Mucosa of descending colon (tissue), 3 donors: ENCODE data around the gene NACC2. TPM values are rescaled to one million over a fixed set of nuclear protein-coding genes. Genes with fewer than 3 reads are reported as not detected.

Source experiments
- ATAC-seq: fragments of 200-7000 bp; cut with Tn5 transposase; one replicate; pipeline ENCODE4 v1.9.1; 2020; ENCODE audit warnings: mild to moderate bottlenecking, moderate library complexity
- DNase-seq, 3 donors: peaks; one replicate each; pipeline ENCODE4 v3.0.0-alpha.2; 2020
- H3K36me3 ChIP-seq: fragments of 200-600 bp; one replicate; pipeline ENCODE4 v1.8.0; 2021; ENCODE audit warnings: low read depth, mild to moderate bottlenecking
- H3K4me1 ChIP-seq: fragments of 200-600 bp; one replicate; pipeline ENCODE4 v1.8.0; 2021; ENCODE audit warnings: low read depth, mild to moderate bottlenecking
- H3K4me3 ChIP-seq: fragments of 200-600 bp; one replicate; pipeline ENCODE4 v1.8.0; 2021; ENCODE audit warnings: mild to moderate bottlenecking
- H3K9me3 ChIP-seq: fragments of 200-600 bp; one replicate; pipeline ENCODE4 v1.8.0; 2021; ENCODE audit warnings: mild to moderate bottlenecking
- CTCF ChIP-seq: fragments of 200-600 bp; IDR thresholded peaks from one replicate; pipeline ENCODE4 v1.8.0; 2022; ENCODE audit warnings: antibody characterized with exemption, mild to moderate bottlenecking
- intact Hi-C, 2 donors: fragments of 100-400 bp; cut with DNase I in 1 of 2; cut with micrococcal nuclease in 1 of 2; formaldehyde crosslinking; loops; one replicate each; pipeline versions ENCODE4 v1.11.0 to v1.11.1; 2022; cut with DNase I, micrococcal nuclease
- total RNA-seq, 3 donors: library from RNA; stranded (reverse); fragmentation: NEBNext Ultra II Directional in 2 of 3; extraction: Animal tissue kit (Norgen Biotek cat#: 25700) in 2 of 3; gene quantifications; one replicate each; pipeline versions ENCODE4 v1.2.1 to v1.2.4, GENCODE V29; 2021 to 2023
- donor health status: DM: no; HTN: no; CAD: no; lungs with moderate emphysema.
- donor health status: DM: no; HTN: no; CAD: no.
- donor health status: DM: no; HTN: yes; CAD: no.

The NACC2 gene
- total RNA-seq, 3 donors from 2014 or later = 15.9 to 81.3 (median 22.1) TPM

GRCh38 chr9:136136127-136136925 lies 41.2 kb upstream of the NACC2 start:
- ATAC-seq = no peak
- intact Hi-C loops = no loop called here
- TF ChIP-seq CTCF = no peak

GRCh38 chr9:136135326-136136126 lies 40.4 kb upstream of the NACC2 start:
- H3K36me3 ChIP-seq = no peaks in the 10 kb centered on the region
- H3K4me1 ChIP-seq = peaks cover 4% of the 10 kb centered on the region
- no peaks in the 10 kb centered on the region for H3K9me3 ChIP-seq
- intact Hi-C loops = no loop called here
- TF ChIP-seq CTCF = no peak
- DNase-seq (no peak), ATAC-seq (no peak)
- H3K4me3 ChIP-seq = no peak overlapping the region

More at GRCh38 chr9:136136127-136136925, 41.2 kb upstream of the NACC2 start:
- H3K9me3 ChIP-seq = no peaks in the 10 kb centered on the region
- DNase-seq = no peak
- peaks cover 4% of the 10 kb centered on the region for H3K4me1 ChIP-seq
- H3K4me3 ChIP-seq = no peak overlapping the region
- H3K36me3 ChIP-seq = no peaks in the 10 kb centered on the region

- no peak for TF ChIP-seq CTCF
- Histone ChIP-seq H3K9me3 (no peaks in the 10 kb centered on the region), H3K4me3 (no peak overlapping the region), H3K36me3 (no peaks in the 10 kb centered on the region), H3K4me1 (peaks cover 4% of the 10 kb centered on the region)
- DNase-seq = no peak
- ATAC-seq = no peak
- intact Hi-C loops = no loop called here
Measured at GRCh38 chr9:136133959-136134484, 38.9 kb upstream of the NACC2 start.

- Histone ChIP-seq H3K9me3 (no peaks in the 10 kb centered on the region), H3K36me3 (no peaks in the 10 kb centered on the region), H3K4me3 (no peak overlapping the region), H3K4me1 (peaks cover 4% of the 10 kb centered on the region)
- TF ChIP-seq CTCF = no peak
- DNase-seq = no peak
- intact Hi-C loops = no loop called here
- peak; percentile 29 for ATAC-seq
Measured at GRCh38 chr9:136133191-136133958, 38.3 kb upstream of the NACC2 start.

GRCh38 chr9:136132512-136133050 lies 37.5 kb upstream of the NACC2 start:
- no peak for TF ChIP-seq CTCF
- H3K4me3 ChIP-seq = no peak overlapping the region

More at GRCh38 chr9:136132512-136133050, 37.5 kb upstream of the NACC2 start:
- Histone ChIP-seq H3K36me3 (no peaks in the 10 kb centered on the region), H3K4me1 (peaks cover 4% of the 10 kb centered on the region), H3K9me3 (no peaks in the 10 kb centered on the region)
- no peak for DNase-seq
- no peak for ATAC-seq
- intact Hi-C loops = no loop called here
